Naive B cell (primary cell): ENCODE results near the gene DROSHA. TPM values are rescaled to one million over a fixed set of nuclear protein-coding genes. Genes with fewer than 3 reads are reported as not detected.

Experiments
- ATAC-seq, 2 donors: fragments of 150-1000 bp; cut with Tn5 transposase; 2 replicates each; pipeline ENCODE4 v1.10.0; 2021; ENCODE audit warnings: low read depth in 2 of 2, mild to moderate bottlenecking in 2 of 2, moderate library complexity in 2 of 2
- DNase-seq: peaks from one replicate; pipeline ENCODE4 v3.0.0; 2022
- H3K27ac Mint-ChIP-seq, 6 donors: one replicate each; pipeline ENCODE4 v1.8.0; 2020 to 2022; ENCODE audit warnings: mild to moderate bottlenecking in 6 of 6, mixed read lengths in 6 of 6, moderate library complexity in 5 of 6, inconsistent platforms in 2 of 6
- H3K27me3 Mint-ChIP-seq, 3 donors: one replicate each; pipeline ENCODE4 v1.8.0; 2021 to 2022; ENCODE audit warnings: mixed read lengths in 3 of 3, mild to moderate bottlenecking in 1 of 3
- H3K36me3 Mint-ChIP-seq, 2 donors: one replicate each; pipeline ENCODE4 v1.8.0; 2020 to 2022; ENCODE audit warnings: mixed read lengths in 2 of 2, inconsistent platforms in 1 of 2, mild to moderate bottlenecking in 1 of 2
- H3K4me1 Mint-ChIP-seq, 3 donors: one replicate each; pipeline ENCODE4 v1.8.0; 2020 to 2022; ENCODE audit warnings: mixed read lengths in 3 of 3, inconsistent platforms in 1 of 3, mild to moderate bottlenecking in 1 of 3, moderate library complexity in 1 of 3
- H3K4me3 Mint-ChIP-seq, 8 donors: one replicate each; pipeline ENCODE4 v1.8.0; 2020 to 2022; ENCODE audit warnings: mild to moderate bottlenecking in 8 of 8, mixed read lengths in 8 of 8, moderate library complexity in 8 of 8, inconsistent platforms in 2 of 8
- H3K9me3 Mint-ChIP-seq, 7 donors: one replicate each; pipeline ENCODE4 v1.8.0; 2020 to 2022; ENCODE audit warnings: mixed read lengths in 7 of 7, mild to moderate bottlenecking in 5 of 7, inconsistent platforms in 2 of 7, moderate library complexity in 1 of 7
- polyA plus RNA-seq, 6 donors: library from polyadenylated mRNA; unstranded; fragments of 300-500 nt; fragmentation: Illumina TruSeq; gene quantifications; one replicate each; pipeline ENCODE4 v1.2.3, GENCODE V29; 2021; ENCODE audit warnings: low read depth in 6 of 6

The DROSHA gene
- polyA plus RNA-seq, 6 donors from 2014 or later = 10.6 to 20.6 (median 13.8) TPM

GRCh38 chr5:31393126-31393525 lies 138.8 kb downstream of the DROSHA start:
- no peaks in the 10 kb centered on the region for H3K27me3 Mint-ChIP-seq
- no peaks in the 10 kb centered on the region for H3K4me1 Mint-ChIP-seq
- DNase-seq = no peak

DNA sequence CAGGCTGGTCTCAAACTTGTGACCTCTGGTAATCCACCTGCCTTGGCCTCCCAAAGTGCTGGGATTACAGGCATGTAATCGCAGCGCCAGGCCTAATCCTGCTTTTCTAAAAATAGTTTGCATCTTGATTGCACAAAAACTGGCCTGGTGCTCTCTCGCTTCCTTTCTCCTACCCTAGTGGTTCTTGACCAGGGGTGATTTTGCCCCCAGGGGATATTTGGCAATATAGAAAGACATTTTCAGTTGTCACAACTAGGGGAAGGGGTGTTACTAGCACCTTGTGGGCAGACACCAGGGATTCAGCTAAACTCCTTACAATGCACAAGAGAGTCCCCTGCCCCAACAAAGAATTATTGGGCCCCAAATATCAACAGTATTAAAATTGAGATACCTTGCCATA lies 139.8 kb downstream of the DROSHA start:
- H3K27me3 Mint-ChIP-seq = no peaks in the 10 kb centered on the region
- peaks cover 8 to 28% (median 10%) of the 10 kb centered on the region in 7 donors for H3K9me3 Mint-ChIP-seq
- ATAC-seq (no peak), DNase-seq (no peak)
- H3K27ac Mint-ChIP-seq = no peak overlapping the region
- H3K36me3 Mint-ChIP-seq = peaks cover 3 to 15% of the 10 kb centered on the region in 2 donors
- no peaks in the 10 kb centered on the region for H3K4me1 Mint-ChIP-seq
- H3K4me3 Mint-ChIP-seq = no peak overlapping the region

More at GRCh38 chr5:31393126-31393525, 138.8 kb downstream of the DROSHA start:
- Mint-ChIP-seq H3K9me3 (peaks cover 5 to 17% (median 7%) of the 10 kb centered on the region in 7 donors), H3K27ac (no peak overlapping the region), H3K36me3 (peaks cover 0 to 10% of the 10 kb centered on the region in 2 donors), H3K4me3 (no peak overlapping the region)
- ATAC-seq = no peak

DNA sequence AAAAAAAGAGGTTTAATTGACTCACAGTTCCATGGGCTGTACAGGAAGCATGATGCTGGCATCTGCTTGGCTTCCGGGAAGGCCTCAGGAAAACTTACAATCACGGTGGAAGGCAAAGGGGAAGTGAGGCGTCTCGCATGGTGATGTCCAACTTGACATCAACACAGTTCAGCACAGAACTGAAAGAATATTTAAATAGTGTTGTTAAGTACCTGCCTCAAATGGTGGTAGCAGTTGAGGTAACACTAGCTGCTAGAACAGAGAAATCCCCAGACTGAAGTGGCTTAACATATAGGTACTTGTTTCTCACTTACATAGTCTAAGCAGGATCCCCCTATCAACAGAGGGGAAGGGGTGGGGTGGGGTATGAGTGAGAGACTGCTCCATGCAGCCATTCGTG lies 141.6 kb downstream of the DROSHA start:
- Mint-ChIP-seq H3K4me3 (no peak overlapping the region), H3K9me3 (peaks cover 8 to 37% (median 11%) of the 10 kb centered on the region in 7 donors), H3K36me3 (peaks cover 3 to 15% of the 10 kb centered on the region in 2 donors), H3K27me3 (no peaks in the 10 kb centered on the region), H3K4me1 (no peaks in the 10 kb centered on the region), H3K27ac (no peak overlapping the region)
- no peak for DNase-seq
- ATAC-seq = no peak

DNA sequence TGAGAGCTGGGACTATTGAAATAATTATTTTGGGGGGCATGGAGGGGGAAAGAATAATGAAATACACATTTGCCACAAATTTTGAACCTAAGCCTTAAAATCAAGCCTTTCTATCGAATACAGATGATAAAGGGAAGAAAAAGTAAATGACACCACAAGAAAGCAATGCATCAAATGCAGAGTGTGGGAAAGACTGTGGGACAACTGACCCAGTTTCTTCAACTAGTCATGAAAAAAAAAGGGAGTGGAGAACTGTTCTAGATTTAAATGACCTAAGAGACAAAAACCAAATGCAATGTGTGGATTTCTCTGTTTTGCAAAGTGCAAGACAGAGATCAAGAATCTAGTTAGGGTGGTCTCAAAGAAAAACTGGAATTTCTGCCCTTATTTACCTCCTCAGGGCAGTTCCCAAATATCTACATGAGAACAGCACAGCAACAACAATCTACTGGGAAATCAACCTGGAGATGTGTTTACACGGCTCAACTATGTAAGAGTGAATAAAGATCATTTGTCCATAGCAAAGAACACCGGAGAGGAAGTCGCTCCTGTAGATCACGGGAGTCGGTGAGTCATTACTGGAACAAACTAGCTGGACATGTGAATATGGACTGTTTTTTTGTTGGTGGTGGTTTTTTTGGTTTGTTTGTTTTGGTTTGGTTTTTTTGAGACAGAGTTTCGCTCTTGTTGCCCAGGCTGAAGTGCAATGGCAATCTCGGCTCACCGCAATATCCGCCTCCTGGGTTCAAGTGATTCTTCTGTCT lies 145.9 kb downstream of the DROSHA start:
- ATAC-seq = no peak
- H3K4me1 Mint-ChIP-seq = no peaks in the 10 kb centered on the region
- no peak overlapping the region for H3K4me3 Mint-ChIP-seq
- DNase-seq = no peak
- peaks cover 3 to 15% of the 10 kb centered on the region in 2 donors for H3K36me3 Mint-ChIP-seq
- no peak overlapping the region for H3K27ac Mint-ChIP-seq
- H3K27me3 Mint-ChIP-seq = peaks cover 9 to 14% (median 10%) of the 10 kb centered on the region in 3 donors
- peaks cover 10 to 37% (median 12%) of the 10 kb centered on the region in 7 donors for H3K9me3 Mint-ChIP-seq

GRCh38 chr5:31383734-31384133 lies 148.2 kb downstream of the DROSHA start:
- Mint-ChIP-seq H3K27ac (no peak overlapping the region), H3K4me3 (no peak overlapping the region), H3K9me3 (peaks cover 6 to 26% (median 6%) of the 10 kb centered on the region in 7 donors), H3K36me3 (peaks cover 3 to 9% of the 10 kb centered on the region in 2 donors), H3K27me3 (peaks cover 9 to 14% (median 10%) of the 10 kb centered on the region in 3 donors), H3K4me1 (no peaks in the 10 kb centered on the region)
- ATAC-seq = no peak
- no peak for DNase-seq

DNA sequence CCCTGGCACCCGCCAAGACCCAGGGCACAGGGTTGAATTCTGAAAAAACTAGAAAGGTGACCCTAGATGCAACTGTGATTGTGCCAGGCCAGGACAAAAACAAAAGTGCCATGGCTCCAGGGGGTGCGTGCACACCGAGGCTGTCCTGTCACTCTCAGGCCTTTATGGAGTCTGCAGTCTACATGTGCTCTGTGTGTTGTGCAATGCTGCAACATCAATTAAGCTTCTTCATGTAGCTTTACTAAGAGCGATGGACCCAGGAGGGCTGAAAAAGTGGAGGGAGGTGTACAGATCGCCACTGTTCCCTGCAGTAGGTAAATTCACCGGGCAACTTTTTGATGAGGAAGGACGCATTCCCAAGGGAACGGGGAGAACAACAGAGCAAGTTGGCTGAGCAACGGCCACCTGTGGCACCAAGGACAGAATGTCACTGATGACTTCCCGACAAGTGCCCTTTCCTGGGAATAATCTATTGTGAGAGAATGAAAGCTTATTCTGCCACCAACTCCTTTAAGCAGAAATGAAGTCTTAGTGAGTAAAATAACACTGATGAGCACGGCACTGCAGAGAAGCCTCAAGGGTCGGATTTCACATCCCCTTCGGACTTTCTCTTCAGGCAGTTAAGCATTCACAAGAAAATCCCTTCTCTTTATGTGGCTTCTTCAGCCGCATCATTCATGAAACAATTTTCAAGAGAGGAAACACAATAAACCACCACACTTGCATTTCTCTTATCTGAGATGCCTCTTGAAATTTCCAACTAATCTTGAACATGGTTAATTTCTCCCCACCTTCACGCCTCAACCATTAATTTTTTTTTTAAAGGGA lies 149.6 kb downstream of the DROSHA start:
- H3K36me3 Mint-ChIP-seq = peaks cover 0 to 2% of the 10 kb centered on the region in 2 donors
- no peaks in the 10 kb centered on the region for H3K4me1 Mint-ChIP-seq
- DNase-seq (no peak), ATAC-seq (no peak)
- no peak overlapping the region for H3K4me3 Mint-ChIP-seq
- H3K9me3 Mint-ChIP-seq = peaks cover 0 to 11% (median 3%) of the 10 kb centered on the region in 7 donors
- peaks cover 9 to 14% (median 10%) of the 10 kb centered on the region in 3 donors for H3K27me3 Mint-ChIP-seq
- H3K27ac Mint-ChIP-seq = no peak overlapping the region

- Mint-ChIP-seq H3K27me3 (peaks cover 9 to 14% (median 10%) of the 10 kb centered on the region in 3 donors), H3K4me1 (no peaks in the 10 kb centered on the region), H3K4me3 (no peak overlapping the region), H3K27ac (no peak overlapping the region), H3K36me3 (no peaks in the 10 kb centered on the region), H3K9me3 (peaks cover 0 to 7% (median 3%) of the 10 kb centered on the region in 7 donors)
- ATAC-seq = no peak
- DNase-seq = no peak
These were observed 150.6 kb downstream of the DROSHA start for GRCh38 chr5:31381299-31381698.

DNA sequence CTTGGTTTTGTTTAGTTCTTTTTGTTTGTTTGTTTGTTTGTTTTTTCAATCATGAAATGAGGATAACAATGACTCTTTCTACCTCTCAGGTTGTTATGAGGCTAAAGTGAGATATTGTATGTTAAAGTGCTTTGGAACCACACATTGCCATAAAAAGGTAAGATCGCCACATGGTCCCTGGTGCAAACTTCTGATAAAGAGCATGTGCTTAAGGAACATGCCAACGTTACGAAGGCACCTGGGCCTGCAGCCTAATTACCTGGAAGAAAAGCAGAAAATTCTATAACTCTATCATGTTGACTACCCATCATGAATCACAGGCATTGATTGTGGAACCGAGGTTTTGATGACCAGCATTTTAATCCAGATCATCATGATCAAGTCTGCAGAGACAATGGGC lies 151.8 kb downstream of the DROSHA start:
- DNase-seq (no peak), ATAC-seq (no peak)
- Mint-ChIP-seq H3K9me3 (peaks cover 0 to 3% (median 0%) of the 10 kb centered on the region in 7 donors), H3K4me1 (no peaks in the 10 kb centered on the region), H3K4me3 (no peak overlapping the region), H3K36me3 (no peaks in the 10 kb centered on the region), H3K27ac (no peak overlapping the region), H3K27me3 (peaks cover 9 to 14% (median 10%) of the 10 kb centered on the region in 3 donors)

- Mint-ChIP-seq H3K4me3 (no peak overlapping the region), H3K27me3 (peaks cover 7 to 10% (median 9%) of the 10 kb centered on the region in 3 donors), H3K9me3 (no peaks in the 10 kb centered on the region)
These were observed 153.1 kb downstream of the DROSHA start for GRCh38 chr5:31378838-31379237.

DNA sequence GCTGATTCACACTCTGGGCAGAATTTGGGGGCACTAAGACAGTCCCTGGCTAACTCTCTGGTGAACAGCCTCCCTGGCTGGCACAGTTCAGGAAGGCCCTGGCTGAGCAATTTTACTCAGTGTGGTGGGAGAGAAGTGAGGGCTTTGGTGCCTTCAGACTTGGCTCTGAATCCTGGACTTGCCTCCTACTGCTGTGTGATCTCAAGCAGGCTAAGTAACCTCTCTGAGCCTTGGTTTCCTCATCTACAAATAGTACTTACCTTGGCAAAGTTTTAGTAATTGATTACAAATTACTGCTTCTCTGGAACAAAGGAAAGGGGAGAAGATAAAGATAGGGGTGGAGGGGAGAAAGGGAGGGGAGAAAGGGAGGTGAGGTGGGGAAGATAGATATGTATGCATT lies 153.8 kb downstream of the DROSHA start:
- peaks cover 6 to 10% (median 9%) of the 10 kb centered on the region in 3 donors for H3K27me3 Mint-ChIP-seq

More at GRCh38 chr5:31378838-31379237, 153.1 kb downstream of the DROSHA start:
- Mint-ChIP-seq H3K4me1 (no peaks in the 10 kb centered on the region), H3K27ac (no peak overlapping the region), H3K36me3 (no peaks in the 10 kb centered on the region)
- DNase-seq (no peak), ATAC-seq (no peak)

GRCh38 chr5:31377274-31377946 lies 154.5 kb downstream of the DROSHA start:
- DNase-seq = no peak
- Mint-ChIP-seq H3K27ac (no peak overlapping the region), H3K9me3 (no peaks in the 10 kb centered on the region), H3K4me3 (no peak overlapping the region), H3K27me3 (peaks cover 4 to 10% (median 6%) of the 10 kb centered on the region in 3 donors), H3K4me1 (no peaks in the 10 kb centered on the region), H3K36me3 (no peaks in the 10 kb centered on the region)
- no peak for ATAC-seq

More for the DNA sequence above, 153.8 kb downstream of the DROSHA start:
- H3K9me3 Mint-ChIP-seq = no peaks in the 10 kb centered on the region
- H3K27ac Mint-ChIP-seq = no peak overlapping the region
- DNase-seq = no peak
- H3K4me1 Mint-ChIP-seq = no peaks in the 10 kb centered on the region
- no peaks in the 10 kb centered on the region for H3K36me3 Mint-ChIP-seq
- H3K4me3 Mint-ChIP-seq = no peak overlapping the region
- ATAC-seq = no peak

DNA sequence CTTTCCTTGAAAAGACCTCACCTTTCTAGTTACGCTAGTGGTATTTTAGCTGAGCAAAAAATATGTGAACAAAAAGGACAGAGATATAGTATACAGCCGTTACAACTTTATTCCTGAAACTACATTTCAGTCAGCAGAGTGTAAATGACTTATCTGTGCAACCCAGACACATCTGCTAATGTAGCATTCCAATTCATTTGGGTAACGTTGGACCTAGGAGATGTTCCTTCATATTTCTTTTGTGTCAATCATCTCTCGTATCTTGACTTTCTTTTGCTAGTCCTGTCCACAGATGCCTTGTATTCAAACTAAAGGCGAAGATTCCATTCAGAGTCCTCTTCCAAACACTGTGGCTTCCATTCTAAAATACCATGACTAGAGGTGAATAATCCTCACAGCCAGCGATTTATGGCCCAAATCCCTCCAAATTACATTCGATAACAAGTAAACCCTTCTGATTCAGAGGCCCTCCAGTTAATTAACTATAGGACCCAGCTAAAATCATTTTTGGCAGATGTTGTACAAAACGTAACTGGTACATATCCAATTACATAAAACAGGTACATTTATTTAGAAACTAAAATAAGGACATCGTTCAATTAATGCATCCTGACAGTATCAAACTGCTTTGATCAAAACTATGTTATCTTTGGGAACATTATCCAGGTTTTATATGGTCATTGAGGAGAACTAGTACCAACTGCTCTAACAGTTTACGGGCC lies 155.7 kb downstream of the DROSHA start:
- ATAC-seq (no peak), DNase-seq (no peak)
- H3K27ac Mint-ChIP-seq = no peak overlapping the region
- H3K4me3 Mint-ChIP-seq = no peak overlapping the region
- H3K27me3 Mint-ChIP-seq = peaks cover 0 to 4% (median 0%) of the 10 kb centered on the region in 3 donors
- H3K9me3 Mint-ChIP-seq = peaks cover 0 to 2% (median 0%) of the 10 kb centered on the region in 7 donors
- H3K36me3 Mint-ChIP-seq = no peaks in the 10 kb centered on the region
- H3K4me1 Mint-ChIP-seq = no peaks in the 10 kb centered on the region

DNA sequence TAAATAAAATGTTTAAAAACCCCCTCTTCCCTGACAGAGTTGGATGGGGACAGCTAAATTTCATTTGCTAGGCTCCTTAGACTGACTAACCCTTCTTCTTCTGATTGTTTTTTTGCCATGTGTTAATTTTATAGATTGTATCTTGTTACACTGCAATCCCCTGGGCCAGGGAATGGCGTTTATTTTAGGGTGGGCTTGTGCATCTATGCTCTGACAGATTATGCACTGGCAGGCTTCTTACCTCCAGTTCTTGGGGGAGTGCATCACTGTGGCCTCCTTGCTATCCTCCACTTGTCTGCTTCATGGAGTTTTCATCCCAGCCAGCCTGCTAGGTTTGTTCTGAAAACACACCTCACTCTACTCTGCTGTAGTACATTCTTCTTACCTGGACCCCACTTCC lies 159.8 kb downstream of the DROSHA start:
- Mint-ChIP-seq H3K4me1 (no peaks in the 10 kb centered on the region), H3K4me3 (no peak overlapping the region), H3K9me3 (peaks cover 0 to 11% (median 0%) of the 10 kb centered on the region in 7 donors), H3K27ac (no peak overlapping the region), H3K36me3 (no peaks in the 10 kb centered on the region), H3K27me3 (peaks cover 4 to 11% (median 10%) of the 10 kb centered on the region in 3 donors)
- no peak for DNase-seq
- ATAC-seq = no peak
